IMR-90 (cell line): Measurements from ENCODE around the gene S100A12.

Experiments
- BHLHE40 ChIP-seq: fragments of 150-350 bp; IDR thresholded peaks from 2 replicates; pipeline ENCODE4 v1.6.1; 2016; ENCODE audit warnings: mild to moderate bottlenecking, low read depth, low read length
- CHD1 ChIP-seq: IDR thresholded peaks from 2 replicates; pipeline ENCODE4 v1.6.1; 2012; ENCODE audit warnings: low read depth, low read length, improper control_type of control experiment
- CTCF ChIP-seq: conservative IDR thresholded peaks from 2 replicates; pipeline ENCODE4 v1.5.1; 2012; ENCODE audit warnings: mild to moderate bottlenecking, low read depth, low read length, improper control_type of control experiment
- ELK1 ChIP-seq: fragments of 150-350 bp; IDR thresholded peaks from 2 replicates; pipeline ENCODE4 v1.6.1; 2016; ENCODE audit warnings: low read depth, mild to moderate bottlenecking, low read length, moderate library complexity, borderline replicate concordance
- FOS ChIP-seq: fragments of 150-350 bp; IDR thresholded peaks from 2 replicates; pipeline ENCODE4 v1.6.1; 2016; ENCODE audit warnings: low read depth, low read length
- MAFK ChIP-seq: IDR thresholded peaks from 2 replicates; pipeline ENCODE4 v1.6.1; 2012; ENCODE audit warnings: low read depth, low read length, improper control_type of control experiment
- MAZ ChIP-seq: IDR thresholded peaks from 2 replicates; pipeline ENCODE4 v1.6.1; 2012; ENCODE audit warnings: low read depth, mild to moderate bottlenecking, low read length, improper control_type of control experiment, moderate library complexity, borderline replicate concordance
- MXI1 ChIP-seq: IDR thresholded peaks from 2 replicates; pipeline ENCODE4 v1.6.1; 2012; ENCODE audit warnings: low read depth, mild to moderate bottlenecking, low read length, moderate library complexity, borderline replicate concordance
- NFE2L2 ChIP-seq: fragments of 150-350 bp; IDR thresholded peaks from 2 replicates; pipeline ENCODE4 v1.6.1; 2016; ENCODE audit warnings: low read depth, mild to moderate bottlenecking, low read length
- POLR2A ChIP-seq: IDR thresholded peaks from 2 replicates; pipeline ENCODE4 v1.6.1; 2012; ENCODE audit warnings: mild to moderate bottlenecking, low read depth, low read length
- RAD21 ChIP-seq: IDR thresholded peaks from 2 replicates; pipeline ENCODE4 v1.6.1; 2012; ENCODE audit warnings: low read length, improper control_type of control experiment
- SMC3 ChIP-seq: fragments of 150-350 bp; IDR thresholded peaks from 2 replicates; pipeline ENCODE4 v1.6.1; 2016; ENCODE audit warnings: low read depth, mild to moderate bottlenecking, antibody characterized with exemption, low read length, moderate library complexity

GRCh38 chr1:153395136-153395685, 19.8 kb upstream of the S100A12 start:
- TF ChIP-seq SMC3, result no peak
- TF ChIP-seq CTCF, result no peak
- TF ChIP-seq POLR2A, result no peak
- no peak for TF ChIP-seq BHLHE40
- no peak for TF ChIP-seq MAFK
- TF ChIP-seq NFE2L2, result no peak
- no peak for TF ChIP-seq ELK1
- no peak for TF ChIP-seq RAD21
- no peak for TF ChIP-seq MXI1
- TF ChIP-seq FOS, result no peak
- TF ChIP-seq MAZ, result no peak
- TF ChIP-seq CHD1, result no peak
